Astrocyte of the spinal cord (primary cell): ENCODE measurements around the gene ANKRD63.

ENCODE experiments used
- DNase-seq: peaks from one replicate; pipeline ENCODE4 v3.0.0; 2011; ENCODE audit warnings: low read depth, low spot score
- H3K4me3 ChIP-seq: 2 replicates; pipeline ENCODE4 v1.5.1; 2011; ENCODE audit warnings: low read depth, mild to moderate bottlenecking, low read length, moderate library complexity
- in situ Hi-C: cut with HindIII; loops from 2 replicates; pipeline ENCODE4 v1.10.0; 2017; ENCODE audit warnings: low sequenced_read_pairs
- TF ChIP-seq, protein P1 (sequence below): IDR thresholded peaks from 2 replicates; pipeline ENCODE4 v1.5.1; 2012; ENCODE audit warnings: low read depth, mild to moderate bottlenecking, low read length, inconsistent platforms

ANKRD63 gene

DNA sequence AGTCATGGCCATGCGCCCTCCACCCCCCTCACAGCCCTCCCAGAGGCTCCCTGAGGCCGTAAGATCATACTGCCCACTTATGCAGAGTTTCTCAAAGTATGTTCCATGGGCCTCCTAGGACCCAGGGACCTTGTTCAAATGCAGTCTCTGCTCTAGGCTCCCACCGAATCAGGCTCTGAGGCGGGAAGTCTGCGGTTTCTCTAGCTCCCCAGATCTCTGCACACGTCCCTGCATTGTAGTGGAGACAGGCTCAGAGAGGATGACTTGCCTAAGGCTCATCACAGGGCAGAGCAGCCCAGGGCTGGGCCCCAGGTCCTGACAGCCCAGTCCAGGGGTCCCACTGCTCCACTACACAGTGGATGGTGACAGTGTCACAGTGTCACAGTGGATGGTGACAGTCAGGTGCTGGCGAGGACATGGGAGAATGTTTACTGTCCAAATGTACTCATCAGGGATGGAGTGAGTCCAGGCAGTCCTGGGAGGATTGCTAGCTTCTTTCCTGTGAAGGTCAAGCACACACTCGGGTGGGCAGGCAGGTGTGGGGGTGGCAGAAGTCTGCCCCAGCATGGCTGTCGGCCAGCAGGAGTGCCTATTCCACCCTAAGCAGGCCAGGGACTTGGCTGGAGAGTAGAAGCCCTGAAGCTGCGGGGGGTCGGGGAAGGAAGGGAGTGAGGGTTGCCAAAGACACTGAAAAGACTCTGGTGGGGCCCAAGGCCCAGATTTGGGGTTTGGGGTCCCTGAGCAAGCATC lies 12.4 kb downstream of the ANKRD63 start:
- no peak overlapping the region for H3K4me3 ChIP-seq
- in situ Hi-C loops = no loop called here
- TF ChIP-seq, protein P1, sequence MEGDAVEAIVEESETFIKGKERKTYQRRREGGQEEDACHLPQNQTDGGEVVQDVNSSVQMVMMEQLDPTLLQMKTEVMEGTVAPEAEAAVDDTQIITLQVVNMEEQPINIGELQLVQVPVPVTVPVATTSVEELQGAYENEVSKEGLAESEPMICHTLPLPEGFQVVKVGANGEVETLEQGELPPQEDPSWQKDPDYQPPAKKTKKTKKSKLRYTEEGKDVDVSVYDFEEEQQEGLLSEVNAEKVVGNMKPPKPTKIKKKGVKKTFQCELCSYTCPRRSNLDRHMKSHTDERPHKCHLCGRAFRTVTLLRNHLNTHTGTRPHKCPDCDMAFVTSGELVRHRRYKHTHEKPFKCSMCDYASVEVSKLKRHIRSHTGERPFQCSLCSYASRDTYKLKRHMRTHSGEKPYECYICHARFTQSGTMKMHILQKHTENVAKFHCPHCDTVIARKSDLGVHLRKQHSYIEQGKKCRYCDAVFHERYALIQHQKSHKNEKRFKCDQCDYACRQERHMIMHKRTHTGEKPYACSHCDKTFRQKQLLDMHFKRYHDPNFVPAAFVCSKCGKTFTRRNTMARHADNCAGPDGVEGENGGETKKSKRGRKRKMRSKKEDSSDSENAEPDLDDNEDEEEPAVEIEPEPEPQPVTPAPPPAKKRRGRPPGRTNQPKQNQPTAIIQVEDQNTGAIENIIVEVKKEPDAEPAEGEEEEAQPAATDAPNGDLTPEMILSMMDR = no peak
- no peak for DNase-seq

DNA sequence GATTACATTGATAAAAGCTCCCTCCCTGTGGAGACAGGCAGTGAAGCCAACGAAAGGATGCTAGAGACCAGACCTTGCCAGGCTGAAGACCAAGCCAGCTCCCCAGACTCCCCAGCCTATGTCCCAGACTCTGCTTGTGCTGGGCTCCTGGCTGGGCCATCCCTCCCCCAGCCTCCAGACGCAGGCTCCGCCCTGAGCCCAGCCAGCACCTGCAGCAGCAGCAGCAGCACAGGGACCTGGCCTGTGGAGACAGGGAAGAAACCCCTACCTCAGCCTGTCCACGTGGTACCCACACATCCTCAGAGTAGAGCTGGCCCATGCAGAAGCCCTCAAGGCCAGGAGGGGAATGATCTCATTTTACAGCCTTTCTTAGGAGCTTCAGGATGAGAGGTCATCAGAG lies 13.3 kb downstream of the ANKRD63 start:
- TF ChIP-seq, protein P1 = no peak
- in situ Hi-C loops = no loop called here
- no peak overlapping the region for H3K4me3 ChIP-seq
- DNase-seq = no peak

DNA sequence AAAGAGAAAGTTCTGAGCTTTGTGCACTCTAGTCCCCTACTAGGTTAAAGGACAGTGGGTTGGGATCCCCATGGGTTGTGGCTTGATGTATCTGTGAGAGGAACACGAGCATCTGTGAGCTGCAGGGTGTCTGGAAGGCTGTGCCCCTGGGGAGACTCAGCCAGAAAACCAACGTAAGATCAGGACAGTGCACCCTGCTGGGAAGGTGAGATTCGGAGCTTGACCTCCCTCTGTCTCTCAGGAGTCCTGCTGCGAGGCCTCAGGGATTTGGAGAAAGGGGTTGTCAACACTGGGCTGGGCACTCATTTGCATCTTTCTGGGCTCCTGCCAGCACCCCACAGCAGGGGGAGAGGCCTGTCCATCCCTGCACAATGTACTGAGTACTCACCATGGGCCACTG lies 15.2 kb downstream of the ANKRD63 start:
- no peak for DNase-seq
- in situ Hi-C loops = no loop called here
- H3K4me3 ChIP-seq = no peak overlapping the region
- TF ChIP-seq, protein P1 = no peak

DNA sequence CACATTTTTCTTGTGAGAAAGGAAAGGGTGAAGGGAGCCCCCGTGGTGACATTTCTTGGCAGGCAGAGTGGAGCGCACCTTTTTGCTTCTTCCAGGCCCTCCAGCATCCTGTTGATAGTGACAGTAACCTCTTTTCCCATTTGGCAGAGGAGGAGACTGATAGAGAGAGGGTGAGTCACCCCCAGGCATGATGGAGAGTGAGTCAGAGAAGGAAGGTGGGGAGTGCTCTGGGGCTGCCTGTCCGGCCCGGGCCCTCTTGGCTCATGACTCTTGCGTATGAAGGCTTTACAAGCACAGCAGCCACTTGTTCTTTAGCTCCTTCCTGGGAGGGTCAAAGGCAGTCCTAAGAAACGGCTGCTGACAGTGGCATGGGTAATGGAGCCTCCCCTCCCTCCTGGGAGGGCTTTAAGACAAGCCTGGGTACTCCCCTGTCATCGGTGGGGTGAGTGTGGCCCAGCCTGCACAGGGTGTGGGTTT lies 16.0 kb downstream of the ANKRD63 start:
- TF ChIP-seq, protein P1 = no peak
- in situ Hi-C loops = no loop called here
- peak; percentile 95 for DNase-seq
- H3K4me3 ChIP-seq = no peak overlapping the region

- no peak for DNase-seq
- TF ChIP-seq, protein P1 = no peak
- H3K4me3 ChIP-seq = no peak overlapping the region
- in situ Hi-C loops = no loop called here
Observed at GRCh38 chr15:40265875-40266274, 17.0 kb downstream of the ANKRD63 start.

GRCh38 chr15:40265355-40265754 lies 17.5 kb downstream of the ANKRD63 start:
- H3K4me3 ChIP-seq = no peak overlapping the region
- DNase-seq = no peak
- TF ChIP-seq, protein P1 = no peak
- in situ Hi-C loops = no loop called here
